NOMO-1 (cell line): ENCODE measurements around the gene TBCD.

Source experiments
- DNase-seq, 2 experiments: peaks; one replicate each; lab custom pipeline; 2025; ENCODE audit not compliant: unreplicated experiment in 2 of 2; lab: John Stamatoyannopoulos, UW

TBCD gene

DNA sequence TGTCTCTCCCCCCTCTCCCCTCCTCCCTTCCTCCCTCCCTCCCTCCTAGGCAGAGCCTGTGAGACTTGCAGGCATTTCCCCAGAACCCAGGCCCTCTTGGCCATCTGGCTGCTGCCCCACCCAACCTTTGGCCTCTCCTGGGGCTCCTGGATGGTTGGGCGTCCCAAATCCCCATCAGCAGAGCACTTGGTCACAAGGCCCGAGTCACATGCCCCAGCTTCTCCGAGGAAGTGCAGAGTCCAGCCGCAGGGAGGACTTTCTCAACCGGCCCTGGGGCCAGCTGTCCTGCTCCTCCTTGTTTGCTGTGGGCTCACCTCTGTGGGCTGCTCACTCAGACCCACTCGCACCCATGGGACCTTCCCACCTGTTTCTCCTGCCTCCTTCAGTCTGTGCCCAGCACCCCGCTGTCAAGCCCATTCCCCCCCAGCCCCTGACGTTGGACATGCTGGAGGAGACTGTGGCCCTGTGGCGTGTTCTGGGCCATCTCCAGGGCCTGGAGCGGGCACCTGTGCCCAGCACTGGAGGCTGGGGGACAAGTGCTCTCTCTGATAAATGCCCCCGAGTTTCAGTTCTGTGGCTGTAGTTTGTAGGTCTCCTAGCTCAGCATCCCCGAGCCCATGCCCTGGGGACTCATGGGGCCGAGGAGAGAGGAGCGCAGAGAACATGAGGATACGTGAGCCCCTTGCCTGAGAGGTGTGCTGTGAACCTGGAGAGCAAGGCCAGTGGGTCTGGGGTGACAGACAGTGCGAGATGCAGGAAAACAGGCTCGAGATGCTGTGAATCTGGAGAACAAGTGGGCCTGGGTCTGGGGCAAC, 130.2 kb downstream of the TBCD start:
- no peak for DNase-seq

DNA sequence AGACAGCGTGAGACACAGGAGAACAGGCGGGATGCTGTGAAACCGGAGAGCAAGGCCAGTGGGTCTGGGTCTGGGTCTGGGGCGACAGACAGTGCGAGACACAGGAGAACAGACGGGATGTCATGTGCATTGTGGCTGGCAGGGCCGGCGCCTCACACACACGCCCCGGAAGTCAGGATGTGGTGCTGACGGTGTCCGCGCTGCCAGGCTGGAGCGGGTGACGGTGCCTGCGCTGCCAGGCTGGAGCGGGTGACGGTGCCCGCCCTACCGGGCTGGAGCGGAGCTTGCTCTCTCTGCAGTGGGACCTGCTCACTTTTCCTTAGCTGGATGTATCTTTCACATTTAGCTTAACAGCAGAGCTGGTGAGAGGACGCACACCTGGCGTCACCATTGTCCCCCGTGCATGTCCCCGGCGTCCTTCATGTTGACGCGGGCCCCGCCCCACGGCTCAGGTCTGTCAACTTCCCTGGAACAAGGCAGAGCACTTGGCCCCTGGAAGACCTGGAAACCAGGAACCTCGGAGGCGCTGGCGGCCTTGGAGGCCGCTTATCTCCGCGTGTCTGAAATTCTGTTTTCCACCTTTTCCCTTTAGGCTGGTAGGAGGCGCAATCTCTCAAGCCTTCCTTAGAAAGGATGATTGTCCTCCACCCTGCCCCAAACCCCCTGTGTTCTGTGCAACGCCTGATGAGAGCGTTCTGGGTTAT, 131.0 kb downstream of the TBCD start:
- no peak for DNase-seq

GRCh38 chr17:82883419-82884031, 131.7 kb downstream of the TBCD start:
- no peak for DNase-seq

DNA sequence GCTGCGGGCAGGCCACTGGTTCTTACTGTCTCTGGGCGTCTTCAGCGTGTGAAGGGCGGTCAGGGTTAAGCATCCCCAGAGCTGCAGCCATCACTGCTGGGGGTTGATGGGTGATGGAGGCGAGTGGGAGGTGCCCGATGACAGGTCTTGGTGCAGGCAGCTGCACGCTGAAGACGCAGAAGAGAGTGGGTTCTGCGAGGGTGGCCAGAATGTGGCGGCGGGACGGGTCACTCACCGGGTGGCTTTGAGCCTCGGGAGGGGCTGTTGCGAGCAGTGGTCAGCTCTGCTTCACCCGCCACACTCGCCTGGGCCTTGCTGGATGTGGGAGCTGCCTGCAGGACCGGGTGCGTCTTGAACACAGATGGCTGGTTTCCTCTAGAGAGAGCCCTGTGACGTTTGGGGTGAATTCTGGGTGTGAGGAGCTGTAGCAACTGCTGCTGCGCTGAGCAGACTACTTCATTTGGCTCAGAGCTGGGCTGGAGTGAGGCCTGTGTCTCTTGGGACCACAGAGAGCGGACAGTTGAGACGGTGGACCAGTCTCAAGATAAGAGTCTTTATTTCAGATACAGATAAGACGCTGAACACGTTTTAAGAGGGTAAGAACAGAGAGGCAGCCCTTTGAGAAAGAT, 132.6 kb downstream of the TBCD start:
- no peak for DNase-seq

DNA sequence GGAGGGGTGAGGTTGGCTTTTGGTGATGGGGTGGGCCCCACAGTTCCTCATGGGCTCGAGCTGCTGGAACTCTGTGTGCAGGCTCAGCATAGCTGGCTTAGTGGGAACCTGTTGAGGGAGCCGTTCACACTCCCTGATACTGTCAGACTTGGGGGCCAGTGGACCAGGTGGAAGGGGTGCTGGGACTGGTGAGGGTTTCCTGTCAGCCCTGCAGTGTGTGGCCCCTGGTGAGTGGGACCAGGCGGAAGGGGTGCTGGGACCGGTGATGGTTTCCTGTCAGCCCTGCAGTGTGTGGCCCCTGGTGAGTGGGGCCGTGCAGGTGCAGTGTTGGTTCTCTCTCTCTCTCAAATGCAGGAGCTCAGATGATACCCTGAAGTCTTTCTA, 133.1 kb downstream of the TBCD start:
- DNase-seq: no peak

- peak; percentile 43 to 73 for DNase-seq
These were observed 135.6 kb downstream of the TBCD start for GRCh38 chr17:82887255-82888164.

GRCh38 chr17:82888583-82889495, 137.0 kb downstream of the TBCD start:
- DNase-seq: no peak

DNA sequence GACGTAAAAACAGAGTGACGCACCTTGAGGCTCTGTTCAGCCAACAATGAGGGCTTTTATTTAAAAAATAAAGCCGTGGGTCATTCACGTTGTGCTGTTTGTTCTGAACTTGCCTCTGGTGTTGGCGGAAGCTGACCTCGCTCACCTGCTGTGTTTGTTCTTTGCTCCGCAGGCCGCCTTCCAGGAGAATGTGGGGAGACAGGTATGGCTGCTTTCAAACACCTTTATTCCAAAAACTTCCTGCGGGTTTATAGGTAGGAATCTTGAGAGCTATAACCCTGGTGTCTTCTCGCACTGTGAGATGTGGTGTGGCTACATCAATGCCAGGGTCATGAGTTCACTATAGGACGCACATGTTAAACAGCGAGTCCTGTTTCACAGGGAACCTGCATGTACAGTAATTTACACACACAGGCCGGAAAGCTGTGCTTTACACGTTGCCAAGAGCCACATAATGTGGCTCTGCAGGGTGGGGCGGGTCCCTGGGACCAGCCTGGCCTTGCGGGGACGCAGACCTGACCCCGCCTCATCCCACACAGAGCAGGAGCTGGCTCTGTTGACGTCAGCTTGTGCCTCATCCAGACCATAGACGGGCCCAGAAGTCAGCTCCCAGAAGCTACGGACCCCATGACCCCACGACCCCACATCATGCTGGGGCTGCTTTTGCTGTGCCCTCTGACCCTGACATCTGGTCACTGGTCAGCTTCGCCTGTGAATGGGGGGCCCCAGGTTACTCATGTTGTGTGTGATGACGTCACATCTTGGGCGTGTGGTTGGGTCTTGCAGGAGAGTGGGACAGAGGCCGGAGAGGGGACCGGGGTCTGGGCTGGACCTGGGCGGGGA, 137.9 kb downstream of the TBCD start:
- no peak for DNase-seq

GRCh38 chr17:82890339-82890730, 138.5 kb downstream of the TBCD start:
- DNase-seq: no peak

DNA sequence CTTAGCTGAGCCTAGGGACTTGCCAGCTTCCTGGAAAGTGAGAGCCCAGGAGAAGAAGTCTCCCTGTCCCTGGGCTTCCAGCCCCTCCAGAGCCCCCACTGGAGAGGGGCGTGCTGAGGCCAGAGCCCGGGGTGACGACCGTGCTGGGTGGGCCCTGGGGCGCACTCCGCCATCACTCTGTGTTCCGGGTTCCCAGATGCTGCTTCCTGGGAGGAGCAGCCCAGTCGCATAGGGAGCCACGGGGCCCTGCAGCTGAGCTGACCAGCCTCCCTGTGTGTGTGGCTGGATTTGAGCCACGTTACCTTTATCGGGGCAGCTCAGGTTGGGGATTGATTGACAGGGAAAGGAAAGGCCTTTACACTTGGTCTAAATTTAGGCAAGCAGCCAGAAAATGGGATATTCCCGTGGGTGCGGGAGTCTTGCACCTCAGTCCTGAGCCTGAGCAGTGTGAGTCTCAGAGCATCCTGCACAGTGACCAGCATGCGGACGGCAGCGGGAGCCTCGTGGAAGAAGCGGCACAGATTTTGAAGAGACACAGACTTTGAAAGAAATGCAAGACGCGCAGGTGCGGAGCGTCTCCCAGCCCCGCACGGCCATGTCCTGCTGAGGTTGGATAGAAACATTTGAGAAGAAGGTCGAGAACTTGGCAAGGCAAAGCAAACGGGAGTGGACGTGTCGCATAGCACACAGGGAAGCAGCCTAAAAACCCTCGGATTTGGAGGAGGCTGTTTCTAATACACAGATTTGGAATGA, 139.2 kb downstream of the TBCD start:
- DNase-seq: no peak

- no peak for DNase-seq
These were observed 140.0 kb downstream of the TBCD start for GRCh38 chr17:82891911-82892310.

GRCh38 chr17:82892899-82893565, 141.2 kb downstream of the TBCD start:
- no peak for DNase-seq

GRCh38 chr17:82893779-82894178, 141.9 kb downstream of the TBCD start:
- no peak for DNase-seq

DNA sequence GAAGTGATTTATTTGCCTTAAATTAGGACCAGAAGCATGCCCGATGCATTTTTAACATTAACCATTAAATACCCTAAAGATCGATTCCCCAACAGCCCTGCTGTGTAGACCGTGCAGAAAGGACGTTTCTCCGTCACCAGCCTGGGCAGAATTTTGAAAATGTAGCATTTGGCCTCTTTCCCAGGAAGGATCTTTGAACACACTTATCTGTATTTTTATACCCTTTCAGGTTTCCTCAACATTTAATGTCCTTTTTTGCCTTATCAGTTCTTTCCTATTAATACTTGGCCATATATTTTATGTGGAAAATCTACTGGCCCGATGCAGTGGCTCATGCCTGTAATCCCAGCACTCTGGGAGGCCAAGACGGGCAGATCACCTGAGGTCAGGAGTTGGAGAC, 142.5 kb downstream of the TBCD start:
- no peak for DNase-seq

DNA sequence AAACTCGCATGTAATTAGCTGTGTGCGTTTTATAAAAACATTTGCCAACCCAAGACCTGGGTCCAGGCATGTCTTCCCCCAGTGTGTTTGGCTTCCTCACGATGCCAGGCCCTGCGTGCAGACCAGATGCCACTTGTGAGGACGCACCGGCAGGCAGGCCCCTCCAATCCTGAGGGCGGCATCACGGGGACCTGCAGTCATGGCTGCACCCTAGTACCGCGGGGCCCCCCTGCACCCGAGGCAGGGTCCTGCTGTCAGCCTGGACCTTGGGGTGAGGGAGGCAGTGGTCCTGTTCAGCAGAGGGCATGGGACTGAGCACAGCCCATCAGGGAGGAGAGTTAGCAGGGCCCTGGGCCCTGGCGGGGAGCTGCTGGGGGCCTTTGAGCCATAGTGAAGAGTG, 143.2 kb downstream of the TBCD start:
- no peak for DNase-seq

GRCh38 chr17:82896071-82897000, 144.5 kb downstream of the TBCD start:
- DNase-seq: no peak
